K562 (cell line): Measurements from ENCODE around the gene ARL13B. TPM values are rescaled to one million over a fixed set of nuclear protein-coding genes. Genes with fewer than 3 reads are reported as not detected.
"Not testable (repeated sequence)": the region's sequence is repeated elsewhere in the genome, so short reads cannot be mapped to it uniquely, and the experiment has no call there.

ENCODE experiments used
- ATAC-seq: fragments of 200-7000 bp; cut with Tn5 transposase; 3 replicates; pipeline ENCODE4 v1.9.1; 2020; ENCODE audit warnings: moderate library complexity
- BruUV-seq: library from RNA; stranded (reverse); fragments of 400-500 nt; replicated peaks from 2 replicates; lab custom pipeline; 2021; lab: Mats Ljungman, UMichigan
- CTCF ChIA-PET: fragments of 300-600 bp; formaldehyde crosslinking; extraction: SDS; loops from one replicate; lab custom pipeline; 2021; ENCODE audit warnings: low intra/inter-chr PET ratio; lab: Yijun Ruan, JAX
- POLR2A ChIA-PET: fragments of 300-600, 350-650 bp; sonication (Branson Sonifier 250); formaldehyde crosslinking; extraction: SDS; loops from one replicate; lab custom pipeline; 2021; ENCODE audit warnings: antibody characterized with exemption, inconsistent platforms; lab: Yijun Ruan, JAX
- DNase-seq, 4 experiments: peaks; one replicate each; pipeline versions ENCODE4 v3.0.0 to v3.0.0-alpha.2; 2011 to 2018; ENCODE audit warnings: low spot score in 3 of 4, mixed read lengths in 3 of 4; ENCODE audit errors: extremely low read depth in 1 of 4
- FAIRE-seq: peaks from 2 replicates; lab custom pipeline; 2011; peaks lifted over from hg19 to GRCh38; lab: Jason Lieb, UNC
- H2AFZ ChIP-seq: 2 replicates; pipeline ENCODE4 v1.6.0; 2011; ENCODE audit warnings: low read depth, low read length, control low read depth, inconsistent platforms
- H3K27ac ChIP-seq: fragments of 200-600 bp; 3 replicates; pipeline ENCODE4 v1.8.0; 2011; ENCODE audit warnings: low read depth, mild to moderate bottlenecking, control low read depth, inconsistent platforms, low read length, moderate library complexity, mixed read lengths; ENCODE audit errors: extremely low read depth
- H3K27me3 ChIP-seq, 2 experiments: fragments of 300-600 bp in 1 of 2; 2 replicates in 1 of 2; 3 replicates in 1 of 2; pipeline versions ENCODE4 v1.6.0 to v1.8.0; 2011; ENCODE audit warnings: inconsistent platforms in 2 of 2, low read length in 2 of 2, mild to moderate bottlenecking in 1 of 2, mixed read lengths in 1 of 2, moderate library complexity in 1 of 2; ENCODE audit not compliant: control insufficient read depth in 2 of 2, insufficient read depth in 2 of 2
- H3K36me3 ChIP-seq: fragments of 300-600 bp; 3 replicates; pipeline ENCODE4 v1.8.0; 2011; ENCODE audit warnings: mild to moderate bottlenecking, low read length, inconsistent platforms; ENCODE audit not compliant: control insufficient read depth, insufficient read depth
- H3K4me1 ChIP-seq, 2 experiments: fragments of 200-600 bp in 1 of 2; replicated peaks in 1 of 2; 2 replicates in 1 of 2; 3 replicates in 1 of 2; pipeline versions ENCODE4 v1.5.1 to v1.8.0; 2011; ENCODE audit warnings: inconsistent platforms in 2 of 2, low read length in 2 of 2, mild to moderate bottlenecking in 1 of 2, mixed read lengths in 1 of 2, moderate library complexity in 1 of 2; ENCODE audit not compliant: control insufficient read depth in 2 of 2, insufficient read depth in 2 of 2
- H3K4me2 ChIP-seq: 2 replicates; pipeline ENCODE4 v1.6.1; 2011; ENCODE audit warnings: low read length, control low read depth, inconsistent platforms, mixed read lengths; ENCODE audit not compliant: insufficient read depth
- H3K4me3 ChIP-seq: fragments of 200-600 bp; sonication (generic), shearing (Covaris generic); 2 replicates; pipeline ENCODE4 v1.5.1; 2016; ENCODE audit warnings: control low read depth, inconsistent platforms
- H3K79me2 ChIP-seq: fragments of 200-600 bp; 3 replicates; pipeline ENCODE4 v1.8.0; 2011; ENCODE audit warnings: low read length, inconsistent platforms; ENCODE audit not compliant: control insufficient read depth, insufficient read depth
- H3K9ac ChIP-seq, 2 experiments: 2 replicates each; pipeline versions ENCODE4 v1.6.0 to v1.6.1; 2011; ENCODE audit warnings: low read depth in 2 of 2, low read length in 2 of 2, control low read depth in 1 of 2, inconsistent platforms in 1 of 2, mild to moderate bottlenecking in 1 of 2, mixed read lengths in 1 of 2; ENCODE audit not compliant: insufficient read depth in 1 of 2
- H3K9me1 ChIP-seq: one replicate; pipeline ENCODE4 v1.6.0; 2011; ENCODE audit warnings: inconsistent platforms, mild to moderate bottlenecking, low read length, moderate library complexity; ENCODE audit not compliant: control insufficient read depth, insufficient read depth
- H3K9me3 ChIP-seq: replicated peaks from 2 replicates; pipeline ENCODE4 v1.5.1; 2011; ENCODE audit warnings: low read depth, low read length, inconsistent platforms; ENCODE audit not compliant: control insufficient read depth, insufficient read depth
- H4K20me1 ChIP-seq: replicated peaks from 2 replicates; pipeline ENCODE4 v1.6.1; 2011; ENCODE audit warnings: low read length, inconsistent platforms, mixed read lengths; ENCODE audit not compliant: control insufficient read depth, insufficient read depth
- FOXA3 ChIP-seq, 2 experiments: fragments of 450-650 bp in 1 of 2; sonication (generic) in 1 of 2; formaldehyde crosslinking; IDR thresholded peaks in 1 of 2; conservative IDR thresholded peaks in 1 of 2; 2 replicates each; pipeline versions ENCODE4 v1.4.0 to v1.8.0; 2020 to 2022; ENCODE audit warnings: mild to moderate bottlenecking in 2 of 2, missing genetic modification reagents in 1 of 2
- FOXK2 ChIP-seq, 2 experiments: fragments of 450-650 bp; IDR thresholded peaks in 1 of 2; conservative IDR thresholded peaks in 1 of 2; 2 replicates each; pipeline ENCODE4 v1.6.1; 2016; ENCODE audit warnings: low read depth in 2 of 2, mild to moderate bottlenecking in 1 of 2
- PKNOX1 ChIP-seq: fragments of 450-650 bp; IDR thresholded peaks from 2 replicates; pipeline ENCODE4 v1.6.1; 2016
- YY1 ChIP-seq, 3 experiments: IDR thresholded peaks; 2 replicates each; pipeline ENCODE4 v1.6.1; 2011; ENCODE audit warnings: low read length in 2 of 3, mild to moderate bottlenecking in 2 of 3, moderate library complexity in 2 of 3, borderline replicate concordance in 1 of 3, control low read depth in 1 of 3, low read depth in 1 of 3; ENCODE audit not compliant: insufficient read depth in 3 of 3, insufficient replicate concordance in 2 of 3, control insufficient read depth in 1 of 3, insufficient read length in 1 of 3; ENCODE audit errors: extremely low read depth in 1 of 3
- WGBS: fragments of 100-300 bp; shearing (Covaris generic); methylation state at CpG from one replicate; pipeline ENCODE4 v1.1.6; 2016; ENCODE audit warnings: low coverage, mixed read lengths; ENCODE audit not compliant: insufficient coverage; ENCODE audit errors: missing lambda C conversion rate; 5-methylcytosine and 5-hydroxymethylcytosine counted together
- in situ Hi-C: fragments of 300-500 bp; cut with MboI; formaldehyde crosslinking; loops from 4 replicates; pipeline ENCODE4 v1.15.0; 2018; ENCODE audit warnings: inconsistent platforms, mixed read lengths
- intact Hi-C: fragments of 100-400 bp; cut with micrococcal nuclease; formaldehyde crosslinking; loops from 2 replicates; pipeline ENCODE4 v1.14.2; 2022
- polyA plus RNA-seq, 8 experiments: library from polyadenylated mRNA; depleted of rRNA in 4 of 8; stranded (reverse) in 5 of 8; unstranded in 3 of 8; fragments of >200 nt; fragmentation: Nextera tagmentation in 2 of 8; fragmentation: Illumina TruSeq in 1 of 8; extraction: Ambion mirVana in 2 of 8; extraction: Trizol in 1 of 8; gene quantifications; 2 replicates each; pipeline versions ENCODE4 v1.2.1 to v1.2.3, GENCODE V29; 2011 to 2014; ENCODE audit warnings: inconsistent platforms in 1 of 8, missing spikeins in 1 of 8
- total RNA-seq, 7 experiments: library from RNA; depleted of rRNA in 6 of 7; stranded (reverse); fragments of >200 nt in 6 of 7; fragmentation: Illumina TruSeq in 2 of 7; extraction: Trizol in 2 of 7; gene quantifications; 2 replicates each; pipeline versions ENCODE4 v1.2.1 to v1.2.3, GENCODE V29; 2011 to 2021; ENCODE audit warnings: low replicate concordance in 1 of 7

Gene ARL13B
- total and polyA plus RNA-seq, 9 of the 15 experiments (the other 6 are each of a cell fraction or from before 2014, with no cell fraction given), result 4.1 to 16.9 (median 12.2) TPM

DNA sequence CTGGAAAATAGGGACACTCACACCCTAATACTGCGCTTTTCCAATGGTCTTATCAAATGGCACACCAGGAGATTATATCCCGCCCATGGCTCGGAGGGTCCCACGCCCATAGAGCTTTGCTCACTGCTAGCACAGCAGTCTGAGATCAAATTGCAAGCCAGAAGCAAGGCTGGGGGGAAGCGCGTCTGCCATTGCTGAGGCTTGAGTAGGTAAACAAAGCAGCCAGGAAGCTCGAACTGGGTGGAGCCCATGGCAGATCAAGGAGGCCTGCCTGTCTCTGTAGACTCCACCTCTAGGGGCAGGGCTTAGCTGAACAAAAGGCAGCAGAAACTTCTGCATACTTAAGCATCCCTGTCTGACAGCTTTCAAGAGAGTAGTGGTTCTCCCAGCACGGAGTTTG, 30.0 kb upstream of the ARL13B start:
- DNase-seq, result peak in 2 of 4 experiments; percentile 9 to 51
- H3K4me1 ChIP-seq, in situ Hi-C loops, CTCF ChIA-PET, intact Hi-C loops, H4K20me1 ChIP-seq, H3K9me1 ChIP-seq, H3K27me3 ChIP-seq, BruUV-seq, H3K36me3 ChIP-seq, H3K79me2 ChIP-seq, H3K9me3 ChIP-seq: not testable (repeated sequence)
- peak; percentile 67 for TF ChIP-seq PKNOX1
- TF ChIP-seq YY1 (IDR thresholded peaks at IDR 0.05; ENCODE audit: borderline replicate concordance in 1 of 3, control insufficient read depth in 1 of 3, extremely low read depth in 1 of 3, insufficient read depth in 3 of 3, insufficient read length in 1 of 3, insufficient replicate concordance in 2 of 3, low read depth in 1 of 3, low read length in 2 of 3), result peak in 1 of 3 experiments; percentile 66
- TF ChIP-seq FOXA3 (CRISPR knock-in tag; conservative IDR thresholded peaks at IDR 0.05 in 1 of 2, IDR thresholded peaks at IDR 0.05 in 1 of 2), result peak; percentile 31 to 64; a peak in 1 of 4 replicates
- peak; percentile 81 to 83 for TF ChIP-seq FOXK2 (conservative IDR thresholded peaks at IDR 0.05 in 1 of 2, IDR thresholded peaks at IDR 0.05 in 1 of 2; ENCODE audit: low read depth in 2 of 2)
- peak overlapping the region; percentile 72; the same call in 2 of the 3 replicates for H3K27ac ChIP-seq
- ATAC-seq, result peak; percentile 84
- 26% methylated on average over 8 of the region's 8 CpGs for WGBS
- H3K4me3 ChIP-seq, result peak overlapping the region; percentile 26; the same call in 1 of the 2 replicates
- POLR2A ChIA-PET, result interaction anchor here (0.6 to 2.4 kb wide), 4 partner anchors 11 to 70 kb away, joined by 3 to 8 read pairs (median 4); partner anchors contain the start of gene PROS1
- H3K9ac ChIP-seq, result peak overlapping the region in 1 of 2 experiments; percentile 53; a peak in 1 of 4 replicates
- H2AFZ ChIP-seq, result peak overlapping the region; percentile 86
- peak overlapping the region; percentile 69 for H3K4me2 ChIP-seq
- FAIRE-seq, result peak; percentile 79
